Measurements from ENCODE around the gene ONECUT3. TPM values are rescaled to one million over a fixed set of nuclear protein-coding genes. Genes with fewer than 3 reads are reported as not detected.
"Not testable (repeated sequence)": the region's sequence is repeated elsewhere in the genome, so short reads cannot be mapped to it uniquely, and the experiment has no call there.

The ONECUT3 gene
- total RNA-seq (under 0.01 TPM), polyA plus RNA-seq (0.02 TPM)
- long read RNA-seq, donor 1, result 0 reads
- long read RNA-seq, donor 2, result 0 reads
- long read RNA-seq, donor 3, result 0 reads
- long read RNA-seq, donor 4, partial matches to known transcripts, result 69 of 121 reads
- long read RNA-seq, donor 4, other reads (novel, unspliced or antisense), result 52 of 121 reads
- long read RNA-seq, donor 5, result 0 reads
- long read RNA-seq, donor 6, result 0 reads
- long read RNA-seq, donor 7, result 0 reads
- long read RNA-seq, donor 8, result 0 reads
- long read RNA-seq, donor 9, result 0 reads
- long read RNA-seq, donor 10, result 0 reads

GRCh38 chr19:1752757-1753728 is at the start of gene ONECUT3:
ONECUT3 (plus strand) TSS chr19:1753506; CDS start chr19:1753663, 157 bp downstream.
- Histone ChIP-seq H3K4me3 (ENCODE audit: low read length in 2 of 2) (no peak within 1 kb of the TSS), H3K4me1 (ENCODE audit: control insufficient read depth in 2 of 2, insufficient read depth in 2 of 2, low read length in 2 of 2) (no peaks in the 10 kb centered on the region), H3K27ac (ENCODE audit: low read depth in 1 of 2, low read length in 1 of 2) (no peak within 1 kb of the TSS), H3K36me3 (ENCODE audit: control insufficient read depth in 2 of 2, insufficient read depth in 2 of 2, low read length in 1 of 2) (no peaks in the 10 kb centered on the region), H3K9me3 (ENCODE audit: control insufficient read depth in 2 of 2, insufficient read depth in 1 of 2, low read length in 1 of 2) (peaks cover 1 to 18% of the 10 kb centered on the region in 2 donors), H3K27me3 (ENCODE audit: control insufficient read depth in 2 of 2, insufficient read depth in 1 of 2, low read length in 1 of 2) (peaks cover 89 to 95% of the 10 kb centered on the region in 2 donors)
- WGBS, result 6% methylated on average over 77 of the region's 77 CpGs
- no peak for DNase-seq (ENCODE audit: low read depth in 6 of 9, low spot score in 9 of 9)

- Histone ChIP-seq H3K4me3 (ENCODE audit: low read length in 2 of 2) (no peak overlapping the region), H3K9me3 (ENCODE audit: control insufficient read depth in 2 of 2, insufficient read depth in 1 of 2, low read length in 1 of 2) (no peaks in the 10 kb centered on the region), H3K4me1 (ENCODE audit: control insufficient read depth in 2 of 2, insufficient read depth in 2 of 2, low read length in 2 of 2) (peaks cover 0 to 6% of the 10 kb centered on the region in 2 donors), H3K27me3 (ENCODE audit: control insufficient read depth in 2 of 2, insufficient read depth in 1 of 2, low read length in 1 of 2) (peaks cover 4 to 43% of the 10 kb centered on the region in 2 donors), H3K36me3 (ENCODE audit: control insufficient read depth in 2 of 2, insufficient read depth in 2 of 2, low read length in 1 of 2) (no peaks in the 10 kb centered on the region), H3K27ac (ENCODE audit: low read depth in 1 of 2, low read length in 1 of 2) (no peak overlapping the region)
- 96% methylated on average over 6 of the region's 6 CpGs for WGBS
- no peak for DNase-seq (ENCODE audit: low read depth in 6 of 9, low spot score in 9 of 9)
Measured at GRCh38 chr19:1704339-1704738, 49.0 kb upstream of the ONECUT3 start.

DNA sequence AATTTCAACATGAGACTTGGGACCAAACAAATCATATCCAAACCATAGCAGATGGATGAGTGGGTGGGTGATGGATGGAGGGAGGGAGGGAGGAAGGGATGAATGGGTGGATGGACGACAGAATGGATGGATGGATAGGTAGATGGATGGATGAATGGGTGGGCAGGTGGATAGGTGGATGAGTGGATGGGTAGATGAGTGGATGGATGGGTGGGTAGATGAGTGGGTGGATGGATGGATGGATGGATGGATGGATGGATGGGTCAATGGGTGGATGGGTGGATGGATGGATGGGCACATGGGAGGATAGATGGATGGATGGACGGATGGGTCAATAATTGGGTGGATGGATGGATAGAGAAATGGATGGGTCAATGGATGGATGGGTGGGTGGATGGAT is 47.9 kb upstream of the ONECUT3 start:
- Histone ChIP-seq H3K27me3 (ENCODE audit: control insufficient read depth in 2 of 2, insufficient read depth in 1 of 2, low read length in 1 of 2) (peaks cover 4 to 33% of the 10 kb centered on the region in 2 donors), H3K9me3 (ENCODE audit: control insufficient read depth in 2 of 2, insufficient read depth in 1 of 2, low read length in 1 of 2) (no peaks in the 10 kb centered on the region), H3K4me3 (ENCODE audit: low read length in 2 of 2) (no peak overlapping the region), H3K36me3 (ENCODE audit: control insufficient read depth in 2 of 2, insufficient read depth in 2 of 2, low read length in 1 of 2) (no peaks in the 10 kb centered on the region), H3K27ac (ENCODE audit: low read depth in 1 of 2, low read length in 1 of 2) (no peak overlapping the region), H3K4me1 (ENCODE audit: control insufficient read depth in 2 of 2, insufficient read depth in 2 of 2, low read length in 2 of 2) (peaks cover 0 to 6% of the 10 kb centered on the region in 2 donors)
- no peak for DNase-seq (ENCODE audit: low read depth in 6 of 9, low spot score in 9 of 9)
- 91% methylated on average over 2 of the region's 2 CpGs for WGBS

- WGBS, result 87% methylated on average over 14 of the region's 14 CpGs
- not testable (repeated sequence) for H3K36me3 ChIP-seq (ENCODE audit: control insufficient read depth in 2 of 2, insufficient read depth in 2 of 2, low read length in 1 of 2); H3K4me1 ChIP-seq (ENCODE audit: control insufficient read depth in 2 of 2, insufficient read depth in 2 of 2, low read length in 2 of 2); H3K9me3 ChIP-seq (ENCODE audit: control insufficient read depth in 2 of 2, insufficient read depth in 1 of 2, low read length in 1 of 2); DNase-seq (ENCODE audit: low read depth in 6 of 9, low spot score in 9 of 9); H3K4me3 ChIP-seq (ENCODE audit: low read length in 2 of 2); H3K27ac ChIP-seq (ENCODE audit: low read depth in 1 of 2, low read length in 1 of 2)
- H3K27me3 ChIP-seq (ENCODE audit: control insufficient read depth in 2 of 2, insufficient read depth in 1 of 2, low read length in 1 of 2), result peaks cover 0 to 25% of the 10 kb centered on the region in 2 donors
Measured at GRCh38 chr19:1706646-1707045, 46.7 kb upstream of the ONECUT3 start.

GRCh38 chr19:1707240-1707639 is 46.1 kb upstream of the ONECUT3 start:
- Histone ChIP-seq H3K4me1 (ENCODE audit: control insufficient read depth in 2 of 2, insufficient read depth in 2 of 2, low read length in 2 of 2) (no peaks in the 10 kb centered on the region), H3K36me3 (ENCODE audit: control insufficient read depth in 2 of 2, insufficient read depth in 2 of 2, low read length in 1 of 2) (no peaks in the 10 kb centered on the region), H3K27me3 (ENCODE audit: control insufficient read depth in 2 of 2, insufficient read depth in 1 of 2, low read length in 1 of 2) (peaks cover 0 to 21% of the 10 kb centered on the region in 2 donors), H3K9me3 (ENCODE audit: control insufficient read depth in 2 of 2, insufficient read depth in 1 of 2, low read length in 1 of 2) (no peaks in the 10 kb centered on the region), H3K27ac (ENCODE audit: low read depth in 1 of 2, low read length in 1 of 2) (no peak overlapping the region), H3K4me3 (ENCODE audit: low read length in 2 of 2) (no peak overlapping the region)
- WGBS, result 91% methylated on average over 6 of the region's 6 CpGs
- DNase-seq (ENCODE audit: low read depth in 6 of 9, low spot score in 9 of 9), result no peak

DNA sequence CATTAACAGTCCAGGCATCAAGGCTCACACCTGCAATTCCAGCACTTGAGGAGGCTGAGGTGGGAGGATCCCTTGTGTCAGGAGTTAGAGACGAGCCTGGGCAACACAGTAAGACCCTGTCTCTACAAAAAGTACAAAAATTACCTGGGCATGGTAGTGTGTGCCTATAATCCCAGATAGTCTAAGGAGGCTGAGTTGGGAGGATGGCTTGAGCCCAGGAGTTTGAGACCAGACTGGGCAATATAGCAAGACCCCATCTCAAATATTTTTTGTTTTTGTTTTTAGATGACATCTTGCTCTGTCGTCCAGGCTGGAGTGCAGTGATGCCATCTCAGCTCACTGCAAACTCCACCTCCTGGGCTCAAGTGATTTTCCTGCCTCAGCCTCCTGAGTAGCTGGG is 40.1 kb upstream of the ONECUT3 start:
- H3K27ac ChIP-seq (ENCODE audit: low read depth in 1 of 2, low read length in 1 of 2), result no peak overlapping the region
- peaks cover 3 to 38% of the 10 kb centered on the region in 2 donors for H3K27me3 ChIP-seq (ENCODE audit: control insufficient read depth in 2 of 2, insufficient read depth in 1 of 2, low read length in 1 of 2)
- H3K36me3 ChIP-seq (ENCODE audit: control insufficient read depth in 2 of 2, insufficient read depth in 2 of 2, low read length in 1 of 2), result no peaks in the 10 kb centered on the region
- no peaks in the 10 kb centered on the region for H3K4me1 ChIP-seq (ENCODE audit: control insufficient read depth in 2 of 2, insufficient read depth in 2 of 2, low read length in 2 of 2)
- H3K9me3 ChIP-seq (ENCODE audit: control insufficient read depth in 2 of 2, insufficient read depth in 1 of 2, low read length in 1 of 2), result no peaks in the 10 kb centered on the region
- 92% methylated on average over 2 of the region's 2 CpGs for WGBS
- H3K4me3 ChIP-seq (ENCODE audit: low read length in 2 of 2), result no peak overlapping the region
- DNase-seq (ENCODE audit: low read depth in 6 of 9, low spot score in 9 of 9), result no peak

DNA sequence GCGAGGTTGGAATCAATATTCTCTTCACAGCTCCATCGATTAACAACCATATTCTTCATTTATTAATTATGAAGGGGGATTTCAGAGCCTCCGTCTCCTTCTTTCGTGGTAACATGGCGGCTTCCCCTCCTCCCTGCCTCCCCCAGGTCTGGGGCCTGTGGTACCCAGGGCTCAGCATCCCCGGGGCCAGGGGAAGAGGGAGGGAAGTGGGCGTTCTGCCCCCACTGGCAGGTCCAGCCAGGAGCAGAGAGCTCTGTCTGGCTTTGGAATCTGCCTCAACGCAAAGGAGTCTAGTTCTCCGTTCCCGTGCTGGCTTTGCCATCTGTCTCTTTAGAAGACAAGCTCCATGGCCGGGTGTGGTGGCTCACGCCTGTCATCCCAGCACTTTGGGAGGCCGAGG is 37.8 kb upstream of the ONECUT3 start:
- Histone ChIP-seq H3K4me3 (ENCODE audit: low read length in 2 of 2) (no peak overlapping the region), H3K36me3 (ENCODE audit: control insufficient read depth in 2 of 2, insufficient read depth in 2 of 2, low read length in 1 of 2) (no peaks in the 10 kb centered on the region), H3K27me3 (ENCODE audit: control insufficient read depth in 2 of 2, insufficient read depth in 1 of 2, low read length in 1 of 2) (peaks cover 17 to 56% of the 10 kb centered on the region in 2 donors), H3K9me3 (ENCODE audit: control insufficient read depth in 2 of 2, insufficient read depth in 1 of 2, low read length in 1 of 2) (no peaks in the 10 kb centered on the region), H3K4me1 (ENCODE audit: control insufficient read depth in 2 of 2, insufficient read depth in 2 of 2, low read length in 2 of 2) (no peaks in the 10 kb centered on the region), H3K27ac (ENCODE audit: low read depth in 1 of 2, low read length in 1 of 2) (no peak overlapping the region)
- WGBS, result 64% methylated on average over 13 of the region's 13 CpGs
- DNase-seq (ENCODE audit: low read depth in 6 of 9, low spot score in 9 of 9), result no peak

GRCh38 chr19:1717200-1717969 is 35.9 kb upstream of the ONECUT3 start:
- Histone ChIP-seq H3K4me1 (ENCODE audit: control insufficient read depth in 2 of 2, insufficient read depth in 2 of 2, low read length in 2 of 2) (no peaks in the 10 kb centered on the region), H3K27ac (ENCODE audit: low read depth in 1 of 2, low read length in 1 of 2) (no peak overlapping the region), H3K9me3 (ENCODE audit: control insufficient read depth in 2 of 2, insufficient read depth in 1 of 2, low read length in 1 of 2) (no peaks in the 10 kb centered on the region), H3K36me3 (ENCODE audit: control insufficient read depth in 2 of 2, insufficient read depth in 2 of 2, low read length in 1 of 2) (no peaks in the 10 kb centered on the region), H3K4me3 (ENCODE audit: low read length in 2 of 2) (no peak overlapping the region), H3K27me3 (ENCODE audit: control insufficient read depth in 2 of 2, insufficient read depth in 1 of 2, low read length in 1 of 2) (peaks cover 26 to 66% of the 10 kb centered on the region in 2 donors)
- DNase-seq (ENCODE audit: low read depth in 6 of 9, low spot score in 9 of 9), result no peak
- WGBS, result 96% methylated on average over 1 of the region's 1 CpG

All from thymus (tissue), 14 donors.